Kidney (tissue), 14 donors: ENCODE results near the gene WDR5. TPM values are rescaled to one million over a fixed set of nuclear protein-coding genes. Genes with fewer than 3 reads are reported as not detected.

Source experiments
- DNase-seq, 5 donors: peaks; one replicate each; pipeline ENCODE4 v3.0.0-alpha.2; 2013 to 2020
- FAIRE-seq: peaks from 2 replicates; lab custom pipeline; 2012; peaks lifted over from hg19 to GRCh38; lab: Jason Lieb, UNC
- H3K27ac ChIP-seq, 2 donors: one replicate each; pipeline ENCODE4 v1.7.0; 2013; ENCODE audit warnings: low read depth in 2 of 2, low read length in 2 of 2, inconsistent platforms in 1 of 2
- H3K27me3 ChIP-seq: one replicate; pipeline ENCODE4 v1.7.1; 2013; ENCODE audit warnings: low read length, inconsistent platforms; ENCODE audit not compliant: control insufficient read depth, insufficient read depth
- H3K36me3 ChIP-seq, 3 donors: one replicate each; pipeline versions ENCODE4 v1.7.0 to v1.7.1; 2013; ENCODE audit warnings: low read length in 3 of 3, control low read depth in 1 of 3, inconsistent platforms in 1 of 3; ENCODE audit not compliant: insufficient read depth in 3 of 3, control insufficient read depth in 2 of 3
- H3K4me1 ChIP-seq, 3 donors: one replicate each; pipeline versions ENCODE4 v1.7.0 to v1.7.1; 2013; ENCODE audit warnings: low read length in 3 of 3, inconsistent platforms in 1 of 3, low read depth in 1 of 3; ENCODE audit not compliant: control insufficient read depth in 2 of 3, insufficient read depth in 2 of 3
- H3K4me3 ChIP-seq, 3 donors: one replicate each; pipeline versions ENCODE4 v1.7.0 to v1.8.1; 2013; ENCODE audit warnings: low read length in 3 of 3, control low read depth in 1 of 3, inconsistent platforms in 1 of 3
- H3K9ac ChIP-seq, 3 donors: one replicate each; pipeline versions ENCODE4 v1.7.0 to v1.7.1; 2013; ENCODE audit warnings: low read length in 3 of 3, control low read depth in 1 of 3, inconsistent platforms in 1 of 3
- H3K9me3 ChIP-seq, 3 donors: one replicate each; pipeline versions ENCODE4 v1.7.0 to v1.7.1; 2013; ENCODE audit warnings: low read length in 3 of 3, control low read depth in 1 of 3, inconsistent platforms in 1 of 3; ENCODE audit not compliant: control insufficient read depth in 2 of 3, insufficient read depth in 1 of 3
- CTCF ChIP-seq: IDR thresholded peaks from 3 replicates; pipeline ENCODE4 v1.5.1; 2012; ENCODE audit warnings: mild to moderate bottlenecking, moderate library complexity, borderline replicate concordance; ENCODE audit not compliant: insufficient read depth; ENCODE audit errors: extremely low read depth
- intact Hi-C: fragments of 100-400 bp; cut with DNase I; formaldehyde crosslinking; loops from one replicate; pipeline ENCODE4 v1.11.1; 2022
- polyA plus RNA-seq: library from polyadenylated mRNA; stranded (reverse); fragments of 350-450 nt; fragmentation: Illumina TruSeq; extraction: RNeasy Lipid Tissue Mini Kit (QIAGEN cat#74804); gene quantifications from one replicate; pipeline ENCODE4 v1.2.3, GENCODE V29; 2014; ENCODE audit warnings: low read depth, low replicate concordance; ENCODE audit not compliant: insufficient read depth
- total RNA-seq: library from RNA; stranded (reverse); fragmentation: NEBNext Ultra II Directional; extraction: Animal tissue kit (Norgen Biotek cat#: 25700); gene quantifications from one replicate; pipeline ENCODE4 v1.2.1, GENCODE V29; 2021
- donor health status: control.
- donor health status: control.
- donor health status: control.
- donor health status: control.
- donor health status: control.
- donor health status: DM: yes; HTN: yes; CAD: no.
- donor health status: Normal renal cell carcinoma (clear cell type).

Gene WDR5
- total and polyA plus RNA-seq, 2 donors from 2014 or later = 18.8 to 25.4 TPM

- Histone ChIP-seq H3K27ac (no peak overlapping the region), H3K9me3 (no peaks in the 10 kb centered on the region), H3K27me3 (no peaks in the 10 kb centered on the region), H3K9ac (no peak overlapping the region), H3K4me3 (no peak overlapping the region), H3K36me3 (no peaks in the 10 kb centered on the region), H3K4me1 (peaks cover 0 to 3% (median 0%) of the 10 kb centered on the region in 3 donors)
- DNase-seq (peak in 1 of 5 donors; percentile 29), FAIRE-seq (no peak)
- intact Hi-C loops = no loop called here
- no peak for TF ChIP-seq CTCF
Measured at GRCh38 chr9:134123764-134124128, 12.1 kb upstream of the WDR5 start.

- Histone ChIP-seq H3K27me3 (no peaks in the 10 kb centered on the region), H3K27ac (no peak overlapping the region), H3K4me1 (peaks cover 0 to 3% (median 0%) of the 10 kb centered on the region in 3 donors), H3K9me3 (no peaks in the 10 kb centered on the region), H3K36me3 (no peaks in the 10 kb centered on the region), H3K9ac (no peak overlapping the region), H3K4me3 (no peak overlapping the region)
- peak in 1 of 5 donors; percentile 64 for DNase-seq
- intact Hi-C loops = no loop called here
- no peak for FAIRE-seq
- no peak for TF ChIP-seq CTCF
Measured at GRCh38 chr9:134125413-134126095, 10.3 kb upstream of the WDR5 start.

GRCh38 chr9:134126373-134126772 lies 9.5 kb upstream of the WDR5 start:
- TF ChIP-seq CTCF = no peak
- intact Hi-C loops = no loop called here
- H3K27ac ChIP-seq = no peak overlapping the region
- DNase-seq = peak in 1 of 5 donors; percentile 66
- H3K9me3 ChIP-seq = no peaks in the 10 kb centered on the region
- FAIRE-seq = no peak
- H3K4me1 ChIP-seq = peaks cover 0 to 6% (median 1%) of the 10 kb centered on the region in 3 donors
- no peak overlapping the region for H3K4me3 ChIP-seq
- no peak overlapping the region for H3K9ac ChIP-seq
- H3K36me3 ChIP-seq = no peaks in the 10 kb centered on the region
- H3K27me3 ChIP-seq = no peaks in the 10 kb centered on the region
